Ovary (tissue), 9 donors: ENCODE results near the gene FOLR1. TPM values are rescaled to one million over a fixed set of nuclear protein-coding genes. Genes with fewer than 3 reads are reported as not detected.

Source experiments
- DNase-seq, 5 donors: peaks; one replicate each; pipeline ENCODE4 v3.0.0-alpha.2; 2019 to 2020
- H3K27ac ChIP-seq, 2 donors: fragments of 200-600 bp; one replicate each; pipeline versions ENCODE4 v1.5.1 to v1.8.0; 2019 to 2022
- H3K27me3 ChIP-seq: fragments of 200-600 bp; one replicate; pipeline ENCODE4 v1.8.0; 2022
- H3K36me3 ChIP-seq: fragments of 200-600 bp; sonication (generic); one replicate; pipeline ENCODE4 v1.5.1; 2019
- H3K4me1 ChIP-seq: one replicate; pipeline ENCODE4 v1.8.1; 2013; ENCODE audit warnings: mild to moderate bottlenecking, moderate library complexity; ENCODE audit not compliant: insufficient read depth
- H3K4me3 ChIP-seq: fragments of 200-600 bp; sonication (generic); one replicate; pipeline ENCODE4 v1.5.1; 2017
- H3K9me3 ChIP-seq, 2 donors: fragments of 200-600 bp in 1 of 2; sonication (generic) in 1 of 2; one replicate each; pipeline versions ENCODE4 v1.5.1 to v1.8.1; 2013 to 2019; ENCODE audit warnings: mild to moderate bottlenecking in 1 of 2, moderate library complexity in 1 of 2
- CTCF ChIP-seq, 3 donors: fragments of 450-650 bp in 2 of 3; fragments of 200-600 bp in 1 of 3; IDR thresholded peaks; one replicate each; pipeline versions ENCODE4 v1.5.1 to v1.8.0; 2016 to 2022; ENCODE audit warnings: antibody characterized with exemption in 3 of 3, mild to moderate bottlenecking in 1 of 3
- EP300 ChIP-seq: sonication (generic); formaldehyde crosslinking; IDR thresholded peaks from one replicate; pipeline ENCODE4 v1.6.1; 2017; ENCODE audit warnings: antibody characterized with exemption
- POLR2A ChIP-seq: fragments of 450-650 bp; IDR thresholded peaks from one replicate; pipeline ENCODE4 v1.6.1; 2017; ENCODE audit warnings: antibody characterized with exemption, mild to moderate bottlenecking, moderate library complexity
- WGBS, 3 donors: extraction: QIAGEN DNeasy Blood & Tissue Kit in 1 of 3; methylation state at CpG; one replicate each; pipeline versions ENCODE4 v1.1.5 to v1.1.7; 2013 to 2017; 5-methylcytosine and 5-hydroxymethylcytosine counted together
- intact Hi-C, 4 donors: fragments of 100-400 bp; cut with DNase I; formaldehyde crosslinking; loops; one replicate each; pipeline versions ENCODE4 v1.11.0 to v1.15.1; 2022 to 2023
- polyA plus RNA-seq, 2 donors: library from polyadenylated mRNA; stranded (reverse); fragments of 200-250 nt in 1 of 2; fragments of 350-450 nt in 1 of 2; fragmentation: Illumina TruSeq in 1 of 2; extraction: RNeasy Lipid Tissue Mini Kit (QIAGEN cat#74804) in 1 of 2; gene quantifications; one replicate each; pipeline ENCODE4 v1.2.3, GENCODE V29; 2013 to 2014
- total RNA-seq, 7 donors: library from RNA; depleted of rRNA in 2 of 7; stranded (reverse); fragments of >200 nt in 2 of 7; fragmentation: NEBNext Ultra II Directional in 3 of 7; extraction: Animal tissue kit (Norgen Biotek cat#: 25700) in 3 of 7; gene quantifications; one replicate each; pipeline versions ENCODE4 v1.1.0 to v1.2.4, GENCODE V29; 2016 to 2023
- donor health status: DM: no; HTN: no; CAD: no; lungs with moderate emphysema.
- donor health status: DM: no; HTN: no; CAD: no.
- donor health status: Bipolar disorder and iron deficiency.
- donor health status: DM: yes; HTN: yes; CAD: no.
- donor health status: DM: no; HTN: no; CAD: no.
- donor health status: DM: yes; HTN: yes; CAD: no.

Gene FOLR1
- total and polyA plus RNA-seq, 9 donors: 0.31 to 108 (median 4.3) TPM; not detected in 1

- H3K36me3 ChIP-seq: no peaks in the 10 kb centered on the region
Measured at GRCh38 chr11:72232260-72233055, 40.5 kb downstream of the FOLR1 start.

GRCh38 chr11:72233056-72233772 is 41.3 kb downstream of the FOLR1 start:
- H3K27ac ChIP-seq: no peak overlapping the region
- no peaks in the 10 kb centered on the region for H3K27me3 ChIP-seq
- no peak for TF ChIP-seq EP300
- no peak for TF ChIP-seq POLR2A
- no peak for TF ChIP-seq CTCF (IDR thresholded peaks at IDR 0.05)
- WGBS, 3 donors: 86% methylated on average over 13 of the region's 13 CpGs
- no peaks in the 10 kb centered on the region for H3K9me3 ChIP-seq
- H3K36me3 ChIP-seq: no peaks in the 10 kb centered on the region
- no peak overlapping the region for H3K4me3 ChIP-seq
- H3K4me1 ChIP-seq: no peaks in the 10 kb centered on the region
- intact Hi-C loops: no loop called here
- no peak for DNase-seq

More at GRCh38 chr11:72232260-72233055, 40.5 kb downstream of the FOLR1 start:
- 87 to 94% (median 90%) methylated on average over 18 of the region's 18 CpGs for WGBS, 3 donors
- intact Hi-C loops: no loop called here
- Histone ChIP-seq H3K9me3 (no peaks in the 10 kb centered on the region), H3K27me3 (no peaks in the 10 kb centered on the region), H3K4me3 (no peak overlapping the region), H3K4me1 (no peaks in the 10 kb centered on the region), H3K27ac (no peak overlapping the region)
- no peak for TF ChIP-seq EP300
- no peak for TF ChIP-seq POLR2A
- no peak for TF ChIP-seq CTCF (IDR thresholded peaks at IDR 0.05)
- no peak for DNase-seq

GRCh38 chr11:72233773-72234513 is 42.0 kb downstream of the FOLR1 start:
- 83 to 87% (median 86%) methylated on average over 8 of the region's 8 CpGs for WGBS, 3 donors
- intact Hi-C loops: no loop called here
- no peak for TF ChIP-seq CTCF (IDR thresholded peaks at IDR 0.05)
- TF ChIP-seq EP300: no peak
- no peak for TF ChIP-seq POLR2A

GRCh38 chr11:72234514-72234830 is 42.5 kb downstream of the FOLR1 start:
- no peak for DNase-seq
- Histone ChIP-seq H3K4me1 (peaks cover 3% of the 10 kb centered on the region), H3K4me3 (no peak overlapping the region), H3K27me3 (no peaks in the 10 kb centered on the region), H3K27ac (no peak overlapping the region), H3K9me3 (no peaks in the 10 kb centered on the region), H3K36me3 (no peaks in the 10 kb centered on the region)
- TF ChIP-seq EP300 (no peak), POLR2A (no peak), CTCF (IDR thresholded peaks at IDR 0.05) (no peak)
- WGBS, 3 donors: 69 to 74% (median 73%) methylated on average over 3 of the region's 3 CpGs
- intact Hi-C loops: no loop called here

More at GRCh38 chr11:72233773-72234513, 42.0 kb downstream of the FOLR1 start:
- H3K9me3 ChIP-seq: no peaks in the 10 kb centered on the region
- H3K4me3 ChIP-seq: no peak overlapping the region
- no peaks in the 10 kb centered on the region for H3K36me3 ChIP-seq
- no peak overlapping the region for H3K27ac ChIP-seq
- no peaks in the 10 kb centered on the region for H3K27me3 ChIP-seq
- no peak for DNase-seq
- no peaks in the 10 kb centered on the region for H3K4me1 ChIP-seq
